NCI-H187 (cell line): Measurements from ENCODE around the gene GPR161.

Source experiments
- DNase-seq, 2 experiments: peaks; one replicate each; lab custom pipeline; 2025; lab: John Stamatoyannopoulos, UW

Gene GPR161

GRCh38 chr1:168148916-168149315, 12.2 kb upstream of the GPR161 start:
- DNase-seq = no peak

GRCh38 chr1:168146626-168147025, 9.9 kb upstream of the GPR161 start:
- DNase-seq = no peak

GRCh38 chr1:168146160-168146539, 9.4 kb upstream of the GPR161 start:
- no peak for DNase-seq

- peak; percentile 72 to 89 for DNase-seq
These were observed 8.7 kb upstream of the GPR161 start for GRCh38 chr1:168145184-168146159.

- no peak for DNase-seq
These were observed 5.2 kb upstream of the GPR161 start for GRCh38 chr1:168141871-168142385.

GRCh38 chr1:168139070-168139469, 2.3 kb upstream of the GPR161 start:
- no peak for DNase-seq

- no peak for DNase-seq
These were observed 1.4 kb upstream of the GPR161 start for GRCh38 chr1:168138134-168138533.

- no peak for DNase-seq
These were observed 738 bp upstream of the GPR161 start for GRCh38 chr1:168137515-168137821.

- DNase-seq = no peak
These were observed 615 bp downstream of the GPR161 start for GRCh38 chr1:168135921-168136708.

- no peak for DNase-seq
These were observed 1.4 kb downstream of the GPR161 start for GRCh38 chr1:168135116-168135920.

- DNase-seq = no peak
These were observed 2.1 kb downstream of the GPR161 start for GRCh38 chr1:168134642-168135041.

GRCh38 chr1:168134132-168134531, 2.6 kb downstream of the GPR161 start:
- no peak for DNase-seq

- no peak for DNase-seq
These were observed 6.8 kb downstream of the GPR161 start for GRCh38 chr1:168129933-168130332.

GRCh38 chr1:168127503-168127902, 9.2 kb downstream of the GPR161 start:
- no peak for DNase-seq

GRCh38 chr1:168125051-168125450, 11.7 kb downstream of the GPR161 start:
- no peak for DNase-seq

GRCh38 chr1:168121401-168122011, 15.2 kb downstream of the GPR161 start:
- DNase-seq = no peak

GRCh38 chr1:168119750-168120149, 17.0 kb downstream of the GPR161 start:
- DNase-seq = no peak

GRCh38 chr1:168116327-168116799, 20.4 kb downstream of the GPR161 start:
- DNase-seq = peak; percentile 79 to 88

- peak; percentile 38 to 71 for DNase-seq
These were observed 21.9 kb downstream of the GPR161 start for GRCh38 chr1:168114845-168115244.

GRCh38 chr1:168112673-168113305, 23.9 kb downstream of the GPR161 start:
- DNase-seq = peak; percentile 96 to 98
